HG03575 (cell line): ENCODE data around the gene MAP3K4.
A peak's percentile ranks its signal among the peaks of the same experiment; 100 is the strongest.

ENCODE experiments used
- ATAC-seq: cut with Tn5 transposase; IDR thresholded peaks from one replicate; pipeline ENCODE4 v1.9.1; 2021; ENCODE audit not compliant: unreplicated experiment, insufficient number of reproducible peaks, low FRiP score; ENCODE audit errors: extremely low read depth

MAP3K4 gene

DNA sequence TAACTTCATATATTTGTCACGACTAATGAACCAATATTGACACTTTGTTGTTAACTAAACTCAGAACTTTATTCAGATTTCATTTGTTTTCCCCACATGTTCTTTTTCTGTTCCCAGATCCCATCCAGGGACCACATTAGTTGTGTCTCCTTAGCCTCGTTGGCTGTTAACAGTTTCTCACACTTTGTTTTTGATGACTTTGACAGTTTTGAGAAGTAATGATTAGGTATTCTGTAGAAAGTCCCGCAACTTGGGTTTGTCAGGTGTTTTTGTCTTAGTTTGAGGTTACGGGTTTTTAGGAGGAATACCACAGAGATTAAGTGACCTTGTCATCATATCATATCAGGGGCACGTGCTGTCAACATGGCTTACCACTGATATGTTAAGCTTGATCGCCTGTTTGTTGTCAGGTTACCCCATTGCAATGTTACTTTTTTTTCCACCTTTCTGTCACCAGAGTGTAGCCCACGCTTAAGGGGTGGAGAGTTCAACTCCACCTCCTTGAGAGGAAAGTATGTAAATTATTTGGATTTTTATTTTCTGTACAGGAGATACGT, 32.9 kb downstream of the MAP3K4 start:
- no peak for ATAC-seq

DNA sequence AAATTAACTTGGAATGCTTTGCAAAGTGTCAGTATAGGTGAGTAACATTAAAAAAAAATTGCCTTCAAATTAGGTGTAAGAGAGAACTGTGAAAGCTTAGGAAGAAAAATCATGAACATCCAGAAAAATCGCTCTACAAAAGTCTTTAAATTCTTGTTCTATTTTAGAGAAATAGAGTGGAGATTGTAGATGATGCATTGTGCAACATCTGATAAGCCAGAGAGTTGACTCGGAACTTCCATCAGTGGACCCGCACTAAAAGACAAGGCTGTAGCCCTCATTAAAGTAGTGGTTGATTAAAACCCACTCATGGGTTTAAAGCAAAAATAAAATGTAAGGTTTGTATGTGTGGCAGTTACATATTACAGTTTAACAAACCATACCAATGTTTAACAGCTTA, 35.8 kb downstream of the MAP3K4 start:
- ATAC-seq = no peak

DNA sequence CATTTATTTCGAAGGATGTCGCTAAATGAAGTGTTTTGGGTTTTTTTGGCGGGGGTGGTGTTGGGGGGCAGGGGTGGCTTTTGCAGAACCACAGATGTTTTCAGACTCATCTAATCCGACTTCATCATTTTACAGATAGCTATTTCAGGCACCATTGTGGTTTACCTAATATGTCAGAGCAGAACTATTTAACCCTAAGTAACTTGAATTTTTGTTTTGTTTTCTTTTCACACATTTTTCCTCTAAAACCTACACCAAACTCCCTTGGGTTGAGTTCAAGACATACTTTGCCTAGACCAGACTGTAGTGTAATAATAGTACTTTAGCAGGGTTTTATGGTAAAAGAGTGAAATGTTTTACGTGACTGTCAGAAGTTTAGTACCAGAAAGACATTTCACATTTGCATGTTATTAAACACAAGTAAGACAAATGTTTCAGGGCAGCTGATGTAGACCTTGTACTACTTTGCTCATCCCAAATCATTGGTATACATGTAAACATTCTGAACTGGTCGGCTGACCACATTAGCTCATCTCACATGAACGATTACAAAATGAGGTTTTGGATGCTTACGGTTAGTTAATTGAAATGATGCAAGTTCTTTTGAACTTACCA, 37.7 kb downstream of the MAP3K4 start:
- peak; percentile 69 for ATAC-seq

GRCh38 chr6:161031721-161032495, 40.3 kb downstream of the MAP3K4 start:
- ATAC-seq = no peak

- no peak for ATAC-seq
Observed at GRCh38 chr6:161033667-161034066, 42.1 kb downstream of the MAP3K4 start.

DNA sequence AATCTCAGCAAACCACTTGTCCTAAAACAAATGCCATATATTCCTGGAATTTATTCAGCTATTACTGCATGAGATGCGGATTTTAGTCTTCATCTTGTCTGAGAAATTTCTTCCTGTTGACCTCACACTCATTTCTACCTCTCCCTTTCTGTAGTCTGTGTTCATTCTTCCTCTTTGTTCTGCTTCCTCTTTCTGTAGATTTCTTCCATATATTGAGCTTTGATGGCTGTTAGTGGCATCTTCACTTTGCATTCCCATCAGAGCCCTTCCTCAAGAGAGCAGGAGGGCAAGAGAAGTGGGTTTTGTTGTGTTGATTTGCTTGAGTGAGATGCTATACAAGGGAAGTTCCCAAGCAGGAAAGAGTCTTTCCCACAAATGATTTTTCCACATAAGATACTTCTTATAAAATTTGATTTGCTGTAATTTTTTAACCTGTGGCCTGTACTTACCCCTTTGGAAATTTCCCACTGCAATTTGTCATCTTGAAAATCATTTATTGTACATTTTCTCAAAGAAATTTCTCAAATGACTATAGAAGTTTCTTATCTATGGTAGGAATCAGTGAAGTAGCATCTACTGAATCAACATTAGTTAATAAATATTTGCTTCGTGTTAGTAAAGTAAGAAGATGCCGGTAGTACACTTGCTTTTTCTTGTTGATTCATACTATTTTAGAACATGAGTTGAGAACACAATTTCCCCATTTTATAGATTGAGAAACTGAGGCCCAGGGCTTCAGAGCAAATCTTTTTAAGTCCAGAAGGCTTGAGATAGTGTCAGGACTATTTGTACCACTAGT, 43.8 kb downstream of the MAP3K4 start:
- ATAC-seq = no peak

DNA sequence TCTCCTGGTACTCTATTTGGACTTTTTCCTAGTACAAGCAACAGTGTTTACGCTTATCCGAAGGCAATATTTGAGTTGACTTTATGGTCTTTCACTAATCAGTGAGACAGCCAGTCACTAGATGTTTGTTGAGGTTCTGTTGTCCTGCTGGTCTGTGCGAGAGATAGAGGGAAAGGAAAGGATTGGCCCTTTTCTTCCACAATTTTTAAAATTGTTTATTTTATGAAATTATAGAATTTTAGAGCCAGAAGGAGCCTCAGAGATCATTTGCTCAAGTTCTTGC, 44.4 kb downstream of the MAP3K4 start:
- ATAC-seq = no peak

- ATAC-seq = no peak
Observed at GRCh38 chr6:161037873-161038228, 46.3 kb downstream of the MAP3K4 start.

GRCh38 chr6:161038229-161039031, 46.9 kb downstream of the MAP3K4 start:
- peak; percentile 89 for ATAC-seq

GRCh38 chr6:161041274-161041673, 49.7 kb downstream of the MAP3K4 start:
- no peak for ATAC-seq

DNA sequence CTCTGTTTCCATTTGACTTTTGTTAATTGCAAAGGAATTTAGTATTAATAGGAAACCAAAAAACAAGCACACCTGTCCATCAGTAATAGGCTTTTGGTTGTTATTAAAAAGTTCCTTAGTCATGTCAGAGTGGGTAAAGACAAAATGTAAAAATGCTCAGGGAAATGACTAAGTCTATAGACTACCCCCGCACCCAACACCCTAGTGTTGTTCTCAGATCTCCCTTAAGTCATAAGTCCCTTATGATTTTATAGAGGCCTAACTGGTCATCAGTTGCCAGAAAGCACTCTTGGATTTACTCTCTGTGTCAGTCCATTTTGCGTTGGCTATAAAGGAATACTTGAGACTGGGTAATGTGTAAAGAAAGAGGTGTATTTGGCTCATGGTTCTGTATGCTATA, 52.8 kb downstream of the MAP3K4 start:
- ATAC-seq = no peak

- ATAC-seq = no peak
Observed at GRCh38 chr6:161048641-161049040, 57.1 kb downstream of the MAP3K4 start.

GRCh38 chr6:161050134-161050765, 58.7 kb downstream of the MAP3K4 start:
- no peak for ATAC-seq

GRCh38 chr6:161053103-161053502, 61.5 kb downstream of the MAP3K4 start:
- ATAC-seq = no peak

GRCh38 chr6:161054876-161055275, 63.3 kb downstream of the MAP3K4 start:
- ATAC-seq = no peak

GRCh38 chr6:161056451-161056850, 64.9 kb downstream of the MAP3K4 start:
- ATAC-seq = no peak

DNA sequence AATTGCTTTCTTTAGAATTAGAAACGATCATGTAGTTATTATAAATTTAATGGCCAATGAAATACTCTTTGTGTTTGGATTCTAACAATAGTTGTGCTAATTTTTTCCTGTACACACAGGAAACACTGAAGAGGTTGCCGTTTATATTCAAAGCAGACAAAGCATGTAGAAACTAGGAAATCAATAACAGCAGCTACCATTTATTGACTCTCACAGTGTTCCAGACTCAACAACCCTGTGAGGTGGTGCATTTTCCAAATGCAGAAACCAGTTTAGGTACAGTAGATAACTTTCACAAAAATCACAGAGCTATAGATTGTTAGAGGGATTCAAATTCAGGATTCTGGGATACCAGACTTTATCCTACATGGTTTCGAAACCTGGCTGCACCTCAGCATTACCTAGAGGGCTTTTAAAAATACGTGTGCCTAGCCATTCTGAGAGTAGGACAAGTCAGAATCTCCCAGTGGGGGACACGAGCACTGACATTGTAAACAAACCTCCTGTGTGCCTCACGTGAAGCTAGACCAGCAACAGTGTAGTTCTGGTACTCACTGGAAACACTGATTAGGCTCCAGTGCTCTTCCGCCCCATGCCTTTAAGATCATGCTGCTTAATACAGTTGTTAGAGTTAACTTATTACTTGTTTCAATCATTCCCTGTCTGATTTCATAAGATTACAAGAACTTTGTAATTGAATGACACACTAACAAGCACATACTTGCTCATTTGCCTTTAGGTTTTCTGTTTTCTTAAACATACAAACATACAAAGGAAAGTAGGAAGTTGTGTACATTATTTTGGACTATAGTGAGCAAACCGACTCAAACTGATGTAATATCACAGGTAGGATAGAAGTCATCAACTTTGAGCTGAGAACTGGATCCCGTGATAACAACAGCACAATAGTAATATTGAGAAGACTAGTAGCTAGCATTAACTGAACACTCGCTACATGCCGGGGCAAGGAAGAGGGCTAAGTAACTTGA, 65.8 kb downstream of the MAP3K4 start:
- no peak for ATAC-seq

- ATAC-seq = no peak
Observed at GRCh38 chr6:161058741-161059140, 67.2 kb downstream of the MAP3K4 start.
